ENCODE results near the gene PPFIA4. TPM values are rescaled to one million over a fixed set of nuclear protein-coding genes. Genes with fewer than 3 reads are reported as not detected.

Gene PPFIA4
- total RNA-seq, 4 donors from 2014 or later: under 0.01 to 24.6 (median 0.30) TPM

- TF ChIP-seq CTCF (IDR thresholded peaks at IDR 0.05) (no peak), EP300 (IDR thresholded peaks at IDR 0.05) (no peak), POLR2A (IDR thresholded peaks at IDR 0.05) (no peak)
- peaks cover 0 to 5% (median 0%) of the 10 kb centered on the region in 4 donors for H3K9me3 ChIP-seq
- DNase-seq (ENCODE audit: low spot score in 2 of 2): no peak
- no peaks in the 10 kb centered on the region for H3K27me3 ChIP-seq
- 57 to 63% methylated on average over 4 of the region's 4 CpGs for WGBS, 2 donors
- no peaks in the 10 kb centered on the region for H3K36me3 ChIP-seq
- H3K4me1 ChIP-seq: peaks cover 0 to 3% (median 0%) of the 10 kb centered on the region in 4 donors
- H3K27ac ChIP-seq: no peak overlapping the region
- no peak overlapping the region for H3K4me3 ChIP-seq
Measured at GRCh38 chr1:203103216-203103615, 76.9 kb downstream of the PPFIA4 start.

DNA sequence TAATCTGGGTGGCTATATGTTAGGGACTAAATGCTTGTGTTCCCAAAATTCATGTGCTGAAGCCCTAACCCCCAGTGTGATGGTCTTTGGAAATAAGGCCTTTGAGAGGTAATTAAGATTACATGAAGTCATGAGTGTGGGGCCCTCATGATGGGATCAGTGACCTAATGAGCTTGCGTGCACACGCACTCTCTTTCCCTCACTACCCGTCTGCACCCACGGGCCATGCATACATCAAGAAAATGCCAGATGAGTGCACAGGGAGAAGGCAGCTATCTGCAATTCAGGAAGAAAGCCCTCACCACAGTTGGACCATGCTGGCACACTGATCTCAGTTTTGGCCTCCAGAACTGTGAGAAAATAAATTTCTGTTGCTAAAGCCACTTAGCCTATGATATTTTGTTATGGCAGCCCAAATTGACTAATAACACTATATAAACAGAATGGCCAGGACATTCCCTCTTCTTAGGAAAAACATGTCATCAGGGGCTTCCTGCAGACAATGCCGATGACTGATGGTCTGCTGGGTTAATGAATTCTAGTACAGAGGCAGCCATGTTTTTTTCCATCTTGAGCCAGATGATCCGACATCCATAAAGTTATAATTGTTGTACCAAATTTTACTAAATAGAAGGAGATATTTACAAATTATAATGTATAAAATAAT lies 77.7 kb downstream of the PPFIA4 start:
- Histone ChIP-seq H3K4me1 (peaks cover 0 to 3% (median 0%) of the 10 kb centered on the region in 4 donors), H3K27ac (no peak overlapping the region), H3K27me3 (no peaks in the 10 kb centered on the region), H3K9me3 (peaks cover 0 to 5% (median 0%) of the 10 kb centered on the region in 4 donors), H3K36me3 (no peaks in the 10 kb centered on the region), H3K4me3 (no peak overlapping the region)
- DNase-seq (ENCODE audit: low spot score in 2 of 2): no peak
- 84 to 90% methylated on average over 6 of the region's 6 CpGs for WGBS, 2 donors
- TF ChIP-seq CTCF (IDR thresholded peaks at IDR 0.05) (no peak), POLR2A (IDR thresholded peaks at IDR 0.05) (no peak), EP300 (IDR thresholded peaks at IDR 0.05) (no peak)

DNA sequence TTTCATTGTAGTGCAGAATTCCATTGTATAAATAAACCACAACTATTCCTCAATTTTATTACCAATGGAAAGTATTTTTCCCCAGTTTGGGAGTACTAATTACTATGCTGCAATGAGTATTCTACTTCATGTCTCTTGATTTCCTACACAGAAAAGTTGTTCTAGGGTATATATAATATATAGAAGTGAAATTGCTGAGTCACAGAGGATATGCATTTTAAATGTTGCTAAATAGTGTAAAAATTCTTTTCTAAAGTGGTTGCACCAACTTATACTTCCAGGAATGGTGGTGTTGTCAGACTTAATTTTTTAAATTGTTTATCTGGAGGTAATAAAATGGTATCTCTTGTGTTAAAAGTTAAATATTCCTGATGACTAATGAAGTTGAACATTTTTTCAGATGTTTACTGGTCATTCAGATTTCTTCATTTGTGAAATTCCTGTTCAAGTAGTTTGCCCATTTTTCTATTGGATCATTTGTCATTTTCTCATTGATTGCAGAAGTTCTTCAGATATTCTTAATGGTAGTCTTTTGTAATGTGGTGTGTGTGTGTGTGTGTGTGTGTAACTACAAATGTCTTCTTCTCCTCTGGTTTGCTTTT lies 78.6 kb downstream of the PPFIA4 start:
- no peak overlapping the region for H3K4me3 ChIP-seq
- H3K36me3 ChIP-seq: no peaks in the 10 kb centered on the region
- no peak overlapping the region for H3K27ac ChIP-seq
- TF ChIP-seq POLR2A (IDR thresholded peaks at IDR 0.05) (no peak), EP300 (IDR thresholded peaks at IDR 0.05) (no peak), CTCF (IDR thresholded peaks at IDR 0.05) (no peak)
- H3K9me3 ChIP-seq: peaks cover 0 to 5% (median 0%) of the 10 kb centered on the region in 4 donors
- H3K27me3 ChIP-seq: no peaks in the 10 kb centered on the region
- DNase-seq (ENCODE audit: low spot score in 2 of 2): no peak
- peaks cover 0 to 3% (median 0%) of the 10 kb centered on the region in 4 donors for H3K4me1 ChIP-seq

DNA sequence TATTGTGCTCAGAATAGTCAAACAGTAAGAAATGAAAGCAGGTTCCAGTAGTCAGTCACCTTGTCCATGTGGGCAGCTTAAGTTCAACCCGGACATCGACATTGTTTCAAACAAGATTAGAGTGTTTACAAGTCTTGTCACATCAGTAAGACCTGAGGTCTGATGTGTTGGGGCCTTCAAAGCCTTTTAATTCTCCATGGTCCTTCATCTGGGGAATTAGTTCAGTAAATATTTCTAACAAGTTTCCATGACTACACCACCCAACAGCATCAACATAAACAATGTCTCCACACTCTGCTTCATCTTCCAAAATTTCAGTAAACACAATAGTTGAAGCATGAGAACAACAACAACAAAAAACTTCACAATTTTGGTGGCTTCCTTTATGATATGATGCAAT lies 86.2 kb downstream of the PPFIA4 start:
- 60% methylated on average over 2 of the region's 2 CpGs for WGBS, 2 donors
- H3K27ac ChIP-seq: no peak overlapping the region
- no peaks in the 10 kb centered on the region for H3K9me3 ChIP-seq
- no peaks in the 10 kb centered on the region for H3K4me1 ChIP-seq
- no peak overlapping the region for H3K4me3 ChIP-seq
- TF ChIP-seq CTCF (IDR thresholded peaks at IDR 0.05) (no peak), POLR2A (IDR thresholded peaks at IDR 0.05) (no peak), EP300 (IDR thresholded peaks at IDR 0.05) (no peak)
- peaks cover 0 to 18% of the 10 kb centered on the region in 2 donors for H3K27me3 ChIP-seq
- H3K36me3 ChIP-seq: no peaks in the 10 kb centered on the region
- no peak for DNase-seq (ENCODE audit: low spot score in 2 of 2)

DNA sequence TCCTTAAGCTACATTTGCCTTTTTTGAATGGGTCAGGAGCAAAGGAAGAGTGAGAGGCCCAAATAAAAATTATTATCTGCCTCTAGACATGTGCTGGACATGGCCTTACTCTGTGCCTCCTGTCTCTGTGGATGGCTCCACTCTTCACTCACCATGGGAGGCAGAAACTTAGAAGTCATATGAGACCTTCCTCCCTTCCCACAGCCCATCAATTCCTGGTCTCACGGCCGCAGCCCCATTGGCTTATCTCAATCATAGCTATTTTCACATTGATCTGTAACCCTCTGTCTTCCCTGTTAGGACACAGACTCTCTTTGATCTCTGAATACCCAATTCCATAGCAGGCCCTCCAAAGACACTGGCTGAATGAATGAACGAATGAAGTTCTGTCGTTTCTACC lies 87.0 kb downstream of the PPFIA4 start:
- WGBS, 2 donors: 71 to 86% methylated on average over 4 of the region's 4 CpGs
- TF ChIP-seq CTCF (IDR thresholded peaks at IDR 0.05): no peak
- no peak for TF ChIP-seq EP300 (IDR thresholded peaks at IDR 0.05)
- TF ChIP-seq POLR2A (IDR thresholded peaks at IDR 0.05): no peak
- Histone ChIP-seq H3K36me3 (no peaks in the 10 kb centered on the region), H3K4me1 (peaks cover 0 to 8% (median 0%) of the 10 kb centered on the region in 4 donors), H3K27ac (no peak overlapping the region), H3K9me3 (no peaks in the 10 kb centered on the region), H3K4me3 (no peak overlapping the region), H3K27me3 (peaks cover 0 to 26% of the 10 kb centered on the region in 2 donors)
- no peak for DNase-seq (ENCODE audit: low spot score in 2 of 2)
